Activated T-cell treated with anti-CD3 and anti-CD28 coated beads for 48 hours (primary cell): ENCODE data around the gene NIT2.
A peak's percentile ranks its signal among the peaks of the same experiment; 100 is the strongest.
"Not testable (repeated sequence)": the region's sequence is repeated elsewhere in the genome, so short reads cannot be mapped to it uniquely, and the experiment has no call there.

ENCODE experiments used
- DNase-seq: peaks from one replicate; pipeline ENCODE4 v3.0.0-alpha.2; 2020; ENCODE audit warnings: low read depth

NIT2 gene

GRCh38 chr3:100334488-100335351 lies at the start of gene NIT2:
Gene NIT2 (plus strand): TSS chr3:100334757. CDS start chr3:100334792, 35 bp downstream.
- DNase-seq: peak; percentile 82

DNA sequence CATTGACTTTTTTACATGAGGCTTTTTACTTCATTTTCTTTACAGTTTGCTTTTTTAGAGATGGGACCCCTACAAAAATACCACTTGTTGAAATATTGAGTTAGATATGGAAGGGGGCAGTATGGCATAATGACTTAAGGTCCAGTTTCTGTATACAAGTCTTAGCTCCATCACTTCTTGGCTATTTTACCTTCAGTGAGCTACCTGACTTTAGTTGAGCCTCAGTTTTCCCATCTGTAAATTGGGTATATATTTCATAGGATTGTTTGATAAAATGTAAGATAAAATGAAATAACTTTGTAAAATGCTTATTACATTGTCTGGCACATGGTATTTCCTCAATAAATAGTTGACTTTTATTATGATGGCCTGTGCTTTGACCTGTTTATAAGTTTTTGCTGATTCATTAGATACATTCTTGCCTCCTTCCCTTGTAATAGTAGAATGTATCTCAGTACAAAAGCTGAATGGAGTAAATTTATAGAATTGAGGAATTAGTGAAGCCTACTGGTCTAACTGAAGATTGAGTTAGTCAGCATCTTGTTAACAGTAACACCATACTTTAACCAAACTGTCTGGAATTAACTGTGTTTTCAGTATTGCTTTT lies 46.2 kb upstream of the NIT2 start:
- DNase-seq: no peak

DNA sequence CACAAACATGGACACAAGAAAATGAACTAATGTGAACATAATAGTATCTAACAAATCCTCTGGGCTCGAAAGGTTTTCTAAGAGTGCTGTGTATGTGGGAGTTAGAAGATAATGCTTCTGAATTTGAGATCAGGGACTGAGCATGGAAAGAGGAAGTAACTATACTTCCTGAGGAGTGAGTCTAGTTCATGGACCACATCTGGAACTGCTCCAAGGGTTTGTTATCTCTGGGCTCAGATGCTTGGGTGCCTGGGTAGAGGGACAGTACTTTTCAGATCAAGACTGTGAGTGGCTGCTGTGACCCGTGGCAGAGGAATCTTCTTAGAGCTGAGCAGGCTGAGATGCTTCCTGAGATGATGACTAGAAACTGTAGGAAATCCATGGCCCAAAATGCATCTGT lies 45.2 kb upstream of the NIT2 start:
- no peak for DNase-seq

DNA sequence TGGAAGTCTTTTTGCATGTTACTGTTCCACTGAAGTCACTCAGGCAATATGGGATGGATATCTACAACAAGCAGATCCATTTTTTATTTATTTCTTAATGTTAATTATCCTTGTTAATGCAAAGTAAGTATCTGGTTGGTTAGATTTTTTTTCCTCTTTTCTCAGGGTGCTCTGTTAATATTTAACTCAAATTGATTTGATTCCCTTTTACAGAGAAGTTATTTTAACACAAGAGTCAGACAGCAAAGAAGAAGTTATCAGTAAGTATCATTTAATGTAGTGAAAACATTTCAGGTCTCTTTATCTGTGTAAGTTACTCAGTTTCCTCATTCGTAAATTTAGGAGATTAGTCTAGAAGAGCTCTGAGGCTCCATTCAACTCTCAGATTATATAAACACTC lies 39.5 kb upstream of the NIT2 start:
- DNase-seq: no peak

DNA sequence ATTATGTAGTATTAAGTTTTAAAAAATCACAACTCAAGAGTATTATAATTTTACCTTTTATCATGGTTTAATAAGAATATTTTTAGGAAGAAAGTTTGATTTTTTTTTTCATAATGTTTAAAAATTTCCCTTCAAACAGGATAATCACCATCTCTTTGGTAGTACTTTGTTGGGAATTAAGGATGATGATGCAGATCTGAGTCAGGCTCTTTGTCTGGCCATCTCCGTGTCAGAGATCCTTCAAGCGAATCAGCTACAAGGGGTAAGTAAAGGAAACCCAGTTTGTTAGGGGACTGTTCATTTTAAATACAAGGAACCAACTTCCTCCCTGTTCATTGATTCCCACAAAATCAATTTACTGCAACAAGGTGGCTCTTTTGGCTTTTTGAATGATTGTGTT lies 36.8 kb upstream of the NIT2 start:
- no peak for DNase-seq

DNA sequence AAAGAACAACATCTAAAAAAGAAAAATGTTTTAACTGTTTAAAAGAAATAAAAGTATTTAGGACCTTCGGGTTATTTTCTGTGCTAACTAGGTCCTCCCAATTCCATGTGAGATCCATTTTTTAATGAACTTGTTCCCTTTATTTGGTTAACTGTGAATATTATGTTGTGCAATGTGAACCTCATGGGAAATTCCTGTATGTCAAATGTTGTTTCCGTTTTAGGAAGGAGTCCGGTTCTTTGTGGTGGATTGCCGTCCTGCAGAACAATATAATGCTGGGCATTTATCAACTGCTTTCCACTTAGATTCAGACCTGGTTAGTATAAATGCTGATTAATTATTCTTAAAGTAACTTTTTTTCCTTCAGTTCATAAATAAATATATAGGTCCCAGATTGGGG lies 35.5 kb upstream of the NIT2 start:
- no peak for DNase-seq

DNA sequence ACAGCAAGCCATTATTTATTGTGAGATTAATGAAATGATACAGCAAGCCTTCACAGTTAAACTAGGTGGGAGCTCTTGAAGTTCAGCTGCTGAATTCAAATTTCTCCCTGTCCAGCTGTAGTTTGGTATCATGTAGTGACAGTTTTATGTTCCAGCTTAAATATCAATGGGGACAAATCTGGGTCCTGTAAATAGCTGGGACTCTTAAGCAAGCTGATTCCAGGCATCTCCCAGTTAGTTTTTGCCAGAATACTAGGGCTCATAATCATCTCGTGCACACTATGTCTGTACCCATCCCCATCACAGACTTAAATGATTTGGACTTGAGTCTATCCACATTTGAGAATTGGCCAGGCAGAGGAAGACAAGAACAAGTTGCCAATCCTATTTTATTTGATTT lies 27.9 kb upstream of the NIT2 start:
- DNase-seq: no peak

DNA sequence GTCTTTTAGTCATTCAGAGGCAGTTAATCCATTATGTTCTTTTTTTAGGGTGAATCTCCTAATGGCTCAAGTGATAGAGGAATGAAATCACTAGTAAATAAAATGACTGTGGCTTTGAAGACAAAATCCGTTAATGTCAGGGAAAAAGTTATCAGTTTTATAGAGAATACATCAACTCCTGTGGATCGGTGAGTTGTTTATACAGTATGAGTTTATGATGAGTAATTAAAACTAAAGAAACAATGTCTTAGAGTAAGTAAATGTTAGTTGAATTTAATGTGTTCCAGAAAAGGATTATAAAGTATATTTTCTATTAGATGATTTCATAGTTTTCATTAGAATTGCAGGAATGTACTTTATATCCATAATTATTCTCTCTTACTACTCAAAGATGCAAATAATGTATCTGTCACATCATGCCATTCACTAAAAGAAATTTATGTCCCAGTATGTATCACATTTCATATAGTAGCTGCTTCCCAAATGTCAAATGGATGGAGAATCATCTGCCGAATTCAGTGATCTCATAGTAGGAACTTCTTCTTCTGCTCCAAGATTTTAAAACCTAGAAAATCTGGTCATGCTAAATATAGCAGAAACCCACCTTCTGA lies 24.1 kb upstream of the NIT2 start:
- no peak for DNase-seq

- no peak for DNase-seq
Observed at GRCh38 chr3:100311011-100311410, 23.5 kb upstream of the NIT2 start.

DNA sequence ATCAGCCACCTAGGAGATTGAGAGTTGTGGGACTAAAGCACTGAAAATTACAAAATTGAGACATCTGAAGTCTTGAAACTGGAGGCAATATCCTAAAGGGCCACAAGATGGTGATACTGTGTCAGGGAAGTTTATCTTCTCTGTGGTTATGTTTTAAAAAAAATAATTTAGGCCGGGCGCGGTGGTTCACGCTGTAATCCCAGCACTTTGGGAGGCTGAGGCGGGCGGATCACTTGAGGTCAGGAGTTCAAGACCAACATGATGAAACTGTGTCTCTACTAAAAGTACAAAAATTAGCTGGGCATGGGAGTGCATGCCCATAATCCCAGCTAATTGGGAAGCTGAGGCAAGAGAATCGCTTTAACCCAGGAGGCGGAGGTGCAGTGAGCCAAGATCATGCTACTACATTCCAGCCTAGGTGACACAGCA lies 17.9 kb upstream of the NIT2 start:
- no peak for DNase-seq

DNA sequence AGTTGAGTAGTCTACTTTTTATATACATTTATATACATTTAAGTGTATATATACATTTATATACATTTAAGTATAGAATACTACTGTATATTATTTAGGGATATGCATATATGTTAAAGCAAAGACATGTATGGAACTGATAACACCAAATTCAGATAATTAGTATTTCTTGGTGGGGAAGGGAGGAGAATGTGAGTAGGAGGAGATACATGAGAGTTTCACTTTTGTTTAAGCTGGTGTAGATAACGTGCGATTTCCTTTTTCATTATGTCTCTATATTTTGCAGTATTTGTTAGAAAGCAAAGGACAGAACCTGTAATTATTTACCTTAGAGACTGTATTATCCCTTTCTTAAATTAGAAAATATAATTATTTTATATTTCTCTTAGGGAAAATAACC lies 16.6 kb upstream of the NIT2 start:
- no peak for DNase-seq

GRCh38 chr3:100319951-100320350 lies 14.6 kb upstream of the NIT2 start:
- no peak for DNase-seq

DNA sequence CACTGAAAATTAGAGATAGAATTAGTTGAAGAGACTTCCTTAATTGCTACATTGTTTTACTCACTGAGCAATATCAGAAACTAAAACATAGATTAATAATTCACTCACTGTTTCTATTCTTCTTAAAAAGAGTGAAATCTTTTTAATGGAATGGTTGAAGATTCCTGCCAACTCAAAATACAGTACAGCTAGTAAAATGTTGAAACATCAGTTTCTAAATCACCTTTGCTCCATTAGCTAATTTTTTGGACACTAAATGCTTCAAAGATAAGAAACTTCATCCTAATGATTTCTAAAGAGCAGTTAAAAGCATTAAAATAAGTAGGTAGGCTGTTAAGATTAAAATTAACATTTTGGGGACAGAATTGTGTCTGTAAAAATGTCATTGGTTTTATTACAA lies 10.5 kb upstream of the NIT2 start:
- no peak for DNase-seq

- no peak for DNase-seq
Observed at GRCh38 chr3:100325827-100326226, 8.7 kb upstream of the NIT2 start.

DNA sequence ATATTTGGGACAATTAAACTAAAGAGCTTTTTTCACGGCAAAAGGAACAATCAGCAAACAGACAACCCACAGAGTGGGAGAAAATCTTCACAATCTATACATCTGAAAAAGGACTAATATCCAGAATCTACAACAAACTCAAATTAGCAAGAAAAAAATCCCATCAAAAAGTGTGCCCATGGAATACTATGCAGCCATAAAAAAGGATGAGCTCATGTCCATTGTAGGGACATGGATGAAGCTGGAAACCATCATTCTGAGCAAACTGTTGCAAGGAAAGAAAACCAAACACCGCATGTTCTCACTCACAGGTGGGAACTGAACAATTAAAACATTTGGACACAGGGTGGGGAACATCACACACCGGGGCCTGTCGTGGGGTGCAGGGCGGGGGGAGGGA lies 7.2 kb upstream of the NIT2 start:
- DNase-seq: not testable (repeated sequence)

GRCh38 chr3:100329800-100330489 lies 4.6 kb upstream of the NIT2 start:
- DNase-seq: no peak

DNA sequence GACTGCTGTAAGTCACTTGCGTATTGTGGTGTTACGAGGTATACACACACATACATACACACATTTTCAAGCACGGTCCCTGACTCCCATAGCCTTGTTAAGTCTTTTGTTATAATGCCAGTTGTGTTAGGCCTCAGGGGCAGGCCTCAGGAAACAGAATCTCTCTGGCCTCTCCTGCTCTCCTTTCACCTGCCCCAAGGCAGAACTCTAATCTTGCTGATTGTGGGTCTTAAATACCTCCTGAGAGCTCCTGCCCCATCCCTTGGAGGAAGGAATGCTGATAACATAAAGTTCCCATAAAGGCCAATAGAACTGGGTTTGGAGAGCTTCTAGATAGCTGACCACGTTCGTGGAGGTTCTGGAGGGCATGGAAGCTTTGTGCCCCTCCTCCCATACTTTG lies 3.9 kb upstream of the NIT2 start:
- DNase-seq: no peak

- DNase-seq: no peak
Observed at GRCh38 chr3:100331660-100332059, 2.9 kb upstream of the NIT2 start.

- DNase-seq: no peak
Observed at GRCh38 chr3:100333051-100333450, 1.5 kb upstream of the NIT2 start.

DNA sequence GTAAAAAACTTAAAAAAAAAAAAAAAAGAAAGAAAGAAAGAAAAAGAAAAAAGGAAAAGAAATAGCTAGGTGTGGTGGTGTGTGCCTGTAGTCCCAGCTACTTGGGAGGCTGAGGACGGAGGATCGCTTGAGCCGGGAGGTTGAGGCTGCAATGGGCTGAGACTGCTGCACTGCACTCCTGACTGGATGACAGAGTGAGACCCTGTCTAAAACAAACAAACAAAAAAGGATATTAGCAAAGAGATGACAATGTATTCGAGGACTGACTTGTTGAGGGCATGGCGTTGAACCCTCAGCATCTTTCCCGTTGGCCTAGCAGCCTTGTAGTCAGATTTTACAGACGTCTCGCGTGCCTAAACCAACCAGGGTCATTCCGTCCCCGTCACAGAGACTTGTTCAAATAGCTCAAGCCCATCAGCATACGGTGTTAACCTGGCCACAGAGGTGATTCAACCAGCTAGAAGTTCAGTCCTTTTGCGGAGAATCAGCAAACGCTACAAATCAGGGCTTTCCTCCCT lies 528 bp upstream of the NIT2 start:
- no peak for DNase-seq

GRCh38 chr3:100335434-100335833 lies 877 bp downstream of the NIT2 start:
- DNase-seq: peak; percentile 11

DNA sequence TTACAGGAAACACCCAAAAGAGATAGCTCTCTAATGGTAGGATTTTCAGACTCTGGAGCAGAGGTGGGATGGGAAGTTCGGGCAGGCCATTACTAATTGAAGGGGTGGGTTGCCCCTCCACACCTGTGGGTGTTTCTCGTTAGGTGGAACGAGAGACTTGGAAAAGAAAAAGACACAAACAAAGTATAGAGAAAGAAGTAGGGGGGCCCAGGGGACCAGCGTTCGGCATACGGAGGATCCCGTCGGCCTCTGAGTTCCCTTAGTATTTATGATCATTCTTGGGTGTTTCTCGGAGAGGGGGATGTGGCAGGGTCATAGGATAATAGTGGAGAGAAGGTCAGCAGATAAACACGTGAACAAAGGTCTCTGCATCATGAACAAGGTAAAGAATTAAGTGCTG lies 1.7 kb downstream of the NIT2 start:
- DNase-seq: not testable (repeated sequence)
